ENCODE measurements around the gene SSRP1.

- TF ChIP-seq YY1 (IDR thresholded peaks at IDR 0.05; ENCODE audit: insufficient read depth, insufficient read length) (no peak), SUZ12 (IDR thresholded peaks at IDR 0.05; ENCODE audit: extremely low read depth, insufficient read depth, insufficient read length) (no peak), ZNF274 (IDR thresholded peaks at IDR 0.05; ENCODE audit: low read depth, low read length) (no peak)
Observed at GRCh38 chr11:57303990-57304579, 31.6 kb downstream of the SSRP1 start.
